Urinary bladder (tissue), 4 donors: ENCODE data around the gene EPS8L2. TPM values are rescaled to one million over a fixed set of nuclear protein-coding genes. Genes with fewer than 3 reads are reported as not detected.

Experiments used
- DNase-seq: peaks from one replicate; pipeline ENCODE4 v3.0.0-alpha.2; 2015; ENCODE audit errors: extremely low spot score
- H3K27ac ChIP-seq: one replicate; pipeline ENCODE4 v1.5.1; 2013; ENCODE audit warnings: low read depth, mild to moderate bottlenecking, moderate library complexity
- H3K36me3 ChIP-seq: one replicate; pipeline ENCODE4 v1.6.1; 2013; ENCODE audit warnings: mild to moderate bottlenecking, moderate library complexity; ENCODE audit not compliant: insufficient read depth
- H3K4me1 ChIP-seq: one replicate; pipeline ENCODE4 v1.6.1; 2013; ENCODE audit warnings: mild to moderate bottlenecking, moderate library complexity; ENCODE audit not compliant: insufficient read depth
- H3K4me3 ChIP-seq: one replicate; pipeline ENCODE4 v1.5.1; 2013; ENCODE audit warnings: low read depth, low read length
- WGBS: extraction: QIAGEN DNeasy Blood & Tissue Kit; methylation state at CpG from one replicate; pipeline ENCODE4 v1.1.7; 2013; 5-methylcytosine and 5-hydroxymethylcytosine counted together
- polyA plus RNA-seq: library from polyadenylated mRNA; stranded (reverse); fragments of 200-250 nt; gene quantifications from one replicate; pipeline ENCODE4 v1.2.3, GENCODE V29; 2013
- total RNA-seq: library from RNA; depleted of rRNA; stranded (reverse); fragments of >200 nt; gene quantifications from one replicate; pipeline ENCODE4 v1.2.3, GENCODE V29; 2014
- donor health status: healthy with polysubstance abuse.
- donor health status: healthy.

The EPS8L2 gene
- total and polyA plus RNA-seq, 2 donors: 12.4 to 23.2 TPM

DNA sequence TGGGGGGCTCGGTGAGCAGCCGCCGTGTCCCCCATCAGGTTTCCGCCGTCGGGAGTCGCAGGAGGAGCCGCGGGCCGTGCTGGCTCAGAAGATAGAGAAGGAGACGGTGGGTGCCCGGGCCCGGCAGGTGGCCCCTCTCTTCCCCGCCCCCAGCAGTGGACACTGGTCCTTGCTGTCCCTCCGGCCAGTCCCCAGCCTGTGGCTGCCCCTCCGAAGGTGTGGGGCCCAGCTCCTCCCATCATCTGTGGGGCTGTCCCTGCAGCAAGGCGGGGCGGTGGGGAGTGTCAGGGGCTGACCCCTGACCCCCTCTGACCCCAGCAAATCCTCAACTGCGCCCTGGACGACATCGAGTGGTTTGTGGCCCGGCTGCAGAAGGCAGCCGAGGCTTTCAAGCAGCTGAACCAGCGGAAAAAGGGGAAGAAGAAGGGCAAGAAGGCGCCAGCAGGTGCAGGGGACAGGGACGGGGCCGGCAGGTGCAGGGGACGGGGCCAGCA lies 15.3 kb downstream of the EPS8L2 start:
- Histone ChIP-seq H3K4me1 (no peaks in the 10 kb centered on the region), H3K36me3 (no peaks in the 10 kb centered on the region), H3K27ac (no peak overlapping the region), H3K4me3 (no peak overlapping the region)
- 32% methylated on average over 28 of the region's 28 CpGs for WGBS
- DNase-seq: no peak

DNA sequence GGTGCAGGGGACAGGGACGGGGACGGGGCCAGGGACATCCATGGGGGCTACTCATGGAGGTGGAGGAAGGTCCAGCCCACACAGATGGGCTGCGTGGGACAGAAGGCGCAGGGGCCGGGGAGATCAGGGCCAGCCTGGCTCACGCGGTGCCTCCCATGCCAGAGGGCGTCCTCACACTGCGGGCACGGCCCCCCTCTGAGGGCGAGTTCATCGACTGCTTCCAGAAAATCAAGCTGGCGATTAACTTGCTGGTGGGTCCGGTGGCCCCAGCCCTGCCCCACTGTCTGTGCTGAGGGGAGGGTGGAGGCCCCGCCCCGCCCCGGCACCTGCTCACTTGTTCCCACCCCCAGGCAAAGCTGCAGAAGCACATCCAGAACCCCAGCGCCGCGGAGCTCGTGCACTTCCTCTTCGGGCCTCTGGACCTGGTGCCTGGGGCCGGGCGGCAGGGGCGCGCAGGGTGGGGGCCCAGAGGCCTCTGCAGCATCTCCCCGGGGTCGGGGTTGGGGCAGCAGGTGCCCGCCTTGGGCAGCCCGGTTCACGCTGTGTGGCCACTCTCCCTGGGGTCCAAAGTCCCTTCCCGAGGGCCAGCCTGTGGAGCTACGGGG lies 15.8 kb downstream of the EPS8L2 start:
- Histone ChIP-seq H3K36me3 (no peaks in the 10 kb centered on the region), H3K4me3 (no peak overlapping the region), H3K4me1 (no peaks in the 10 kb centered on the region), H3K27ac (no peak overlapping the region)
- 43% methylated on average over 33 of the region's 33 CpGs for WGBS
- no peak for DNase-seq

DNA sequence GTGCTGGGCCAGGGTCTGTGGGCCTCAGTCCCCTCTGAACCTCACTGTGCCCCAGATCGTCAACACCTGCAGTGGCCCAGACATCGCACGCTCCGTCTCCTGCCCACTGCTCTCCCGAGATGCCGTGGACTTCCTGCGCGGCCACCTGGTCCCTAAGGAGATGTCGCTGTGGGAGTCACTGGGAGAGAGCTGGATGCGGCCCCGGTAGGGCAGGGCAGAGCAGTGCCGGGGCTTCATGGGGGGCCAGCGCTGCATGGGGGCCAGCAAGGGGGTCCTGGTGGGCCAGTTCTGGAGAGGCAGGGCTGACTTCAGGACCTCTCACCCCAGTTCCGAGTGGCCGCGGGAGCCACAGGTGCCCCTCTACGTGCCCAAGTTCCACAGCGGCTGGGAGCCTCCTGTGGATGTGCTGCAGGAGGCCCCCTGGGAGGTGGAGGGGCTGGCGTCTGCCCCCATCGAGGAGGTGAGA lies 16.3 kb downstream of the EPS8L2 start:
- no peak for DNase-seq
- H3K27ac ChIP-seq: no peak overlapping the region
- no peak overlapping the region for H3K4me3 ChIP-seq
- 69% methylated on average over 20 of the region's 20 CpGs for WGBS
- no peaks in the 10 kb centered on the region for H3K36me3 ChIP-seq
- no peaks in the 10 kb centered on the region for H3K4me1 ChIP-seq

DNA sequence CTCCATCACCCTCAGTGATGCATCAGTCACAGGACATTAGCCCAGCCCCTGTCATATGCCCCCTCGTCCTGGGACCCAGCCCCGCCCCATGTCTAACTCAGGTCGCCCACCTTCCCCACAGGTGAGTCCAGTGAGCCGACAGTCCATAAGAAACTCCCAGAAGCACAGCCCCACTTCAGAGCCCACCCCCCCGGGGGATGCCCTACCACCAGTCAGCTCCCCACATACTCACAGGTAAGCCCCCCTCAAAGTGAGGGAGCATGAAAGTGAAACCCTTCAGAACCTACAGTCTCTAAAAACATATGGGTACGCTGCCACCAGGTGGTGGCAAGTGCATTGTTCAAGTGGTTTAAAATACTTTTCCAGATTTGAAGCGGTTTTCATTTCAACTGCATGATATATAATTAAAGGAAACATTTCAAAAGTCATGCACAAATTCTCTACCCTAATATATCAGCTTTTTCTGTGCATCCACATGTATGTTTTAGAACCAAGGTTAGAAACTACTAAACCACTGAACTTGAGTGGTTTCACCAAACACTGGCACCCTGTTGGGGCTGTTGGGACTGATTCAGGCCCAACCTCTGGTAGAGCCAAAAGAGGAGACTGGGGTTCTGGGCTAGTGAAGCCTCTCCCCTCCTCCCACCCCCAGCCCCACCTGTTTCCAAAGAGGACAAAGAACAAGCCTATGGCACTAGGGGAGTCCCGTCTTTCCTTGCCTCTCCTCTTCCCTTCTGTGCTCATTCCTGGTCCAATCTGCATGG lies 17.3 kb downstream of the EPS8L2 start:
- WGBS: 54% methylated on average over 8 of the region's 8 CpGs
- no peak for DNase-seq
- no peak overlapping the region for H3K27ac ChIP-seq
- H3K4me3 ChIP-seq: no peak overlapping the region
- H3K36me3 ChIP-seq: no peaks in the 10 kb centered on the region
- H3K4me1 ChIP-seq: no peaks in the 10 kb centered on the region

DNA sequence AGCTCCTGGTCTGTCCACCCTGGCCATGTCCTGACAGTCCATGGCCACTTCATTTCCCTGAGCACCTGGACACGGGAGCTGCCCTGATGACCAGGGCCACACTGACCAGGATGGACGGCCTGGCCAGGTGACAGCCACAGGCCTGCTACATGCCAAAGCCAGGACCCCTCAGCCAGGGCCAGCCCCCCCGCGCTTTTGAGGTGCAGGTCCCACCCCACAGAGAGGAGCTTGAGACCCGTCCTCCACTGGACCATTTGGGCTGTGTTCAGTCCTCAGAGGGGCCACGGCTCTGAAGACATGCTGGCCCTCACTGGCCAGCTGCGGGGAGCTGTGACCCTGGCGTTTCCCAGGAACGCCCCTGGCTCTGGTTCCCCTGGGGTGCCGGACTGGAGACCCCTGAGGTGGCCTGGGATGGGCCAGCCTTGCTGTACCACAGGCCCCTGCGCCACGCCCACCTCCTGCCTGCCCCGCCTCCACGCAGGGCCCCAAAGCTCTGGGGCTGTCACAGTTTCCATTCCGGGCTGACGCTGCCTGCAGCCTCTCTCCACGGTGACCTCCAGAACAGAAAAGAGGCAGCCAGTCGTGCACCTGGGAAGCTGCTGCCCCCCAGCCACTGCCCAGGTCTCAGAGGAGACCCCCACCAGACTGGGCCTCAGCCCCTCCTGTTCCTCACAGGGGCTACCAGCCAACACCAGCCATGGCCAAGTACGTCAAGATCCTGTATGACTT lies 18.2 kb downstream of the EPS8L2 start:
- Histone ChIP-seq H3K4me3 (no peak overlapping the region), H3K27ac (no peak overlapping the region), H3K4me1 (no peaks in the 10 kb centered on the region), H3K36me3 (no peaks in the 10 kb centered on the region)
- no peak for DNase-seq
- WGBS: 71% methylated on average over 19 of the region's 19 CpGs

DNA sequence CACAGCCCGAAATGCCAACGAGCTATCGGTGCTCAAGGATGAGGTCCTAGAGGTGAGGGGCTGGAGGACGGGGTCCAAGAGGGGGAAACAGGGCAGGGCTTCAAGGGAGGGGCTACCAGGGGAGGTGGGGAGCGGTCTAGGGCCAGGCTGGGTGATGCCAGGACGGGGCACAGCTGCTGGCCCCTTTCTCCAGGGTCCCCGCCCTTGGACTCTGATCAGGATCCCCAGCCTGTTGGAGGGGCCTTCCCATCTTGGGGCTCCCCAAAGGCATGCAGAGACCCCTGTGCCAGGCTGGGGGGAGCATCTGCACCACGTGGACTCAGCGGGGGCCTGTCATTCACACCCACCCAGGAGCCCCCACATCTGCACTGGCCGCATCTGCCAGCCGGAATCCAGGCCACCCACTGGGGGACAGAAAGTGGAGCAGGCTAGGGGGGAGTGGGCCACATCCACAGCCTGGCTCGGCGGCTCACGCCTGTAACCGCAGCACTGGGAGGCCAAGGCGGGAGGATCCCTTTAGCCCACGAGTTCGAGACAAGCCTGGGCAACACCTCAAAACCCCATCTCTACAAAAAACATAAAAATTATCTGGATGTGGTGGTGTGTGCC lies 18.9 kb downstream of the EPS8L2 start:
- H3K36me3 ChIP-seq: no peaks in the 10 kb centered on the region
- H3K4me1 ChIP-seq: no peaks in the 10 kb centered on the region
- H3K27ac ChIP-seq: no peak overlapping the region
- no peak for DNase-seq
- 68% methylated on average over 18 of the region's 18 CpGs for WGBS
- no peak overlapping the region for H3K4me3 ChIP-seq

DNA sequence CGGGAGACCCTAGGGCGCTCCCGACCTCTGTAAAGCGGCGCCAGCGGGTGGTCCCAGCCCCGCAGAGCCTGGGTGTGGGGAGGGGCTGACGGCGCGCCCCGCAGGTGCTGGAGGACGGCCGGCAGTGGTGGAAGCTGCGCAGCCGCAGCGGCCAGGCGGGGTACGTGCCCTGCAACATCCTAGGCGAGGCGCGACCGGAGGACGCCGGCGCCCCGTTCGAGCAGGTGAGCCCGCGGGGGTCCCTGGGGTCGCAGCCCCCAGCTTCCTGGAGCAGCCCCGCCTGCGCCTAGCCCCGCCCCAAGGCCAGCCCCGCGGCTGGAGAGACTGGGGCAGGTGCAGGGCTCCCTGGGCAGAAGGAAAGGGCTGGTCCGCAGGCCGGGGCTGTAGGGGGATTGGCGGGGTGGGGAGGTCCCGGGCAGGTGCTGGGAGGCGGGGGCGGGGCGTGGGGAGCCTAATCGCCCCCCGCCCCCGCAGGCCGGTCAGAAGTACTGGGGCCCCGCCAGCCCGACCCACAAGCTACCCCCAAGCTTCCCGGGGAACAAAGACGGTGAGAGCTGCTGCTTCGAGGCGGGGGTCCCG lies 19.7 kb downstream of the EPS8L2 start:
- 4% methylated on average over 53 of the region's 53 CpGs for WGBS
- H3K36me3 ChIP-seq: no peaks in the 10 kb centered on the region
- H3K27ac ChIP-seq: no peak overlapping the region
- peak overlapping the region; percentile 14 for H3K4me3 ChIP-seq
- no peaks in the 10 kb centered on the region for H3K4me1 ChIP-seq
- DNase-seq: no peak

DNA sequence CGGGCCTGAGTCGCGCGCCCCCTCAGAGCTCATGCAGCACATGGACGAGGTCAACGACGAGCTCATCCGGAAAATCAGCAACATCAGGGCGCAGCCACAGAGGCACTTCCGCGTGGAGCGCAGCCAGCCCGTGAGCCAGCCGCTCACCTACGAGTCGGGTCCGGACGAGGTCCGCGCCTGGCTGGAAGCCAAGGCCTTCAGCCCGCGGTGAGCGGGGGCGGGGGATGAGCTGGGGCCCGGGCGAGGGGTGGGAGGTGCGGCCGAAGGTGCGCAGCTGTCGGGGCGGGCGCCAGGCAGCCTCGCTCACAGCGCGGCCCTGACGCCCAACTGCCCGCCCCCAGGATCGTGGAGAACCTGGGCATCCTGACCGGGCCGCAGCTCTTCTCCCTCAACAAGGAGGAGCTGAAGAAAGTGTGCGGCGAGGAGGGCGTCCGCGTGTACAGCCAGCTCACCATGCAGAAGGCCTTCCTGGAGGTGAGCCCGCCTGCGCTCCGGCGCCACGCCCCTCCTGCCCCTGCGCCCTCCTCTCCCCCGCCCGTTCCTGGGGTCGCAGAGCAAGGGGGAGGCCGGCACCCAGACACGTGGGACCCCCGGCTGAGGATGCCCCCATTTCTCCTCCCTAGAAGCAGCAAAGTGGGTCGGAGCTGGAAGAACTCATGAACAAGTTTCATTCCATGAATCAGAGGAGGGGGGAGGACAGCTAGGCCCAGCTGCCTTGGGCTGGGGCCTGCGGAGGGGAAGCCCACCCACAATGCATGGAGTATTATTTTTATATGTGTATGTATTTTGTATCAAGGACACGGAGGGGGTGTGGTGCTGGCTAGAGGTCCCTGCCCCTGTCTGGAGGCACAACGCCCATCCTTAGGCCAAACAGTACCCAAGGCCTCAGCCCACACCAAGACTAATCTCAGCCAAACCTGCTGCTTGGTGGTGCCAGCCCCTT lies 20.5 kb downstream of the EPS8L2 start:
- Histone ChIP-seq H3K36me3 (no peaks in the 10 kb centered on the region), H3K4me1 (no peaks in the 10 kb centered on the region), H3K27ac (peak overlapping the region; percentile 89), H3K4me3 (peak overlapping the region; percentile 14)
- WGBS: 9% methylated on average over 61 of the region's 61 CpGs
- DNase-seq: peak; percentile 45

DNA sequence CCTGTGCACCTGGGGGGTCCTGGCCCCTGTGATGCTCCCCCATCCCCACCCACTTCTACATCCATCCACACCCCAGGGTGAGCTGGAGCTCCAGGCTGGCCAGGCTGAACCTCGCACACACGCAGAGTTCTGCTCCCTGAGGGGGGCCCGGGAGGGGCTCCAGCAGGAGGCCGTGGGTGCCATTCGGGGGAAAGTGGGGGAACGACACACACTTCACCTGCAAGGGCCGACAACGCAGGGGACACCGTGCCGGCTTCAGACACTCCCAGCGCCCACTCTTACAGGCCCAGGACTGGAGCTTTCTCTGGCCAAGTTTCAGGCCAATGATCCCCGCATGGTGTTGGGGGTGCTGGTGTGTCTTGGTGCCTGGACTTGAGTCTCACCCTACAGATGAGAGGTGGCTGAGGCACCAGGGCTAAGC lies 21.3 kb downstream of the EPS8L2 start:
- Histone ChIP-seq H3K4me1 (no peaks in the 10 kb centered on the region), H3K4me3 (no peak overlapping the region), H3K27ac (no peak overlapping the region), H3K36me3 (no peaks in the 10 kb centered on the region)
- 88% methylated on average over 12 of the region's 12 CpGs for WGBS
- no peak for DNase-seq

DNA sequence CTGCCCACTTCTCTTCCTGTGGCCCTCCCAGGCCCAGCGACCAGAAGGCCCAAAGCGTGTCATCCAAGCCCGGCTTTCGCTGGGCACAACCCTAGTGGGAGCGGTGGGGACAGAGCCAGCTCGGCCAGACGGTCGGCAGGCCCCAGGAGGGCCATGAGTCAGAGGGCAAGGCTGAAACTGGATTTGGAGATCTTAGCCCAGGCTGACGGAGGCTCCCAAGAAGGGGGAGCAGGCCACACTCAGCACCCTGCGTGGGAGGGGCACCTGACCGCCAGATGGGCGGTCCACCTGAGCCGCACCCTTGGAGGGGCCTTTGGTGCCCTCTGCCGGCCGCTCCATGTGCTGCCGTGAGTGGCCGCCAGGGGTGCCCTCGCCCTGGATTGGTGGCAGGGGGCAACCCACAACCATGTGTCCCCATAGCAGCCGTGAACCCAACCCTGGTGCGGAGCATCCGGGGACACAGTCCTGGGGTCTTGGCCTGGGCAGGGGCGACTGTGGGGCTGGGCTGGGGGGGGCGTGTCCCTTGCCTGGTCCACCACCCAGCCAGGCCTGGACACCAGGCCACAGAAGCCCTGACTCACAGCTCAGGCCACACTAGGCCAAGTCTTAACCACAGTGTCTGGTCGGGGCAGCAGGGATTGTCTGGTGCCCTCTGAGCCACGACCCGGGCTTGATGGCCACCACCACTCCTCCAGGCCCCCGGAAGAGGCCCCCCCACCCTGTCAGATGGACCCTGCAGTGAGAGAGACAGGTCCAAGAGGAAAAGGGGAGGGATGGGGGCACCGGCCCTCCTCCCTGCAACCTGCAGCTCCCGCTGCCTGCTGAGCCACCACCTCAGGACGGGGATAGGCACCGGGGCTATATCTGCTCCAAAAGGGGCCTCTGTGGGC lies 22.1 kb downstream of the EPS8L2 start:
- WGBS: 32% methylated on average over 31 of the region's 31 CpGs
- Histone ChIP-seq H3K4me1 (no peaks in the 10 kb centered on the region), H3K4me3 (no peak overlapping the region), H3K36me3 (no peaks in the 10 kb centered on the region), H3K27ac (no peak overlapping the region)
- no peak for DNase-seq

DNA sequence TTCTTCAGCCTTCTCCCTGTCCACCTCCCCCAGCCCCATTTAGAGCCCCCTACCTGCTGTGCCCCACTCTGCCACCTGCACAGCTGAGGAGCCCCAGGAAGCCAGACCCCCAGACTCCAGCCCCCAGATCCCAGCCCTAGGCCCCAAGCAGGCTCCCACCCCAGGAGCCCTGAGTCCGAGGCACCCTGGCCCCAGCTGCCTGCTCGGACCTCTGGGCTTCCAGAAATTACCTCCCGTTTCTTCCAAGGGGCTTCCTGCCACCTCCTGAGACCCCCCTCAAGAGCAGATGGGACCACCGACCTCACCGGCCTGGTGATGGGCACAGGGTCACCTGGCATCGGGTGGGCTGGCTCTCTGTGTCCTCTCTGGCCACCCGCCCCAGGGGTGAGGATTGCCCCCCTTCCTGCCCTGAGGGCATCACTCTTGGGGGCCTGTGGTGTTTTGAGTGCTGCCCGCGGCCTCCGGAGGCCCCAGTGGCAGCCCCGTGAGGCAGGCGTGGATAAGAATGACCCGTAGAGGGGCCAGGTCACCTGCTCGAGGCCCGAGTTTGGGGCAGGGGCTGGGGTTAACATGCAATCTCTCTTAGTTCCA lies 23.0 kb downstream of the EPS8L2 start:
- no peak for DNase-seq
- Histone ChIP-seq H3K27ac (no peak overlapping the region), H3K4me3 (no peak overlapping the region), H3K36me3 (no peaks in the 10 kb centered on the region), H3K4me1 (no peaks in the 10 kb centered on the region)
- WGBS: 77% methylated on average over 15 of the region's 15 CpGs
